Panc1 (cell line): Measurements from ENCODE around the gene TMEM120B. TPM values are rescaled to one million over a fixed set of nuclear protein-coding genes. Genes with fewer than 3 reads are reported as not detected.

Experiments used
- ATAC-seq: fragments of 200-7000 bp; cut with Tn5 transposase; 2 replicates; pipeline ENCODE4 v1.9.1; 2020; ENCODE audit warnings: mild to moderate bottlenecking, moderate library complexity
- BruUV-seq: library from RNA; stranded (reverse); fragments of 400-500 nt; replicated peaks from 2 replicates; lab custom pipeline; 2021; lab: Mats Ljungman, UMichigan
- CTCF ChIA-PET: fragments of 300-600 bp; sonication (Branson Sonifier 250); formaldehyde crosslinking; loops from one replicate; lab custom pipeline; 2022; ENCODE audit warnings: antibody characterized with exemption; lab: Charles Lee
- POLR2A ChIA-PET: fragments of 300-600 bp; sonication (Branson Sonifier 250); formaldehyde crosslinking; loops from one replicate; lab custom pipeline; 2022; ENCODE audit warnings: antibody characterized with exemption; lab: Charles Lee
- DNase-seq: peaks from one replicate; pipeline ENCODE4 v3.0.0-alpha.2; 2010; ENCODE audit warnings: low read depth, low spot score
- H3K27ac ChIP-seq: 2 replicates; pipeline ENCODE4 v1.5.1; 2011; ENCODE audit warnings: mild to moderate bottlenecking, low read length, inconsistent platforms
- H3K27me3 ChIP-seq: fragments of 200-500 bp; sonication (Bioruptor generic); 2 replicates; pipeline ENCODE4 v1.6.0; 2014; ENCODE audit warnings: low read length, inconsistent platforms; ENCODE audit not compliant: control insufficient read depth, insufficient read depth
- H3K36me3 ChIP-seq: fragments of 200-500 bp; sonication (Bioruptor generic); 2 replicates; pipeline ENCODE4 v1.5.1; 2014; ENCODE audit warnings: inconsistent platforms, mild to moderate bottlenecking, low read length, moderate library complexity; ENCODE audit not compliant: control insufficient read depth, insufficient read depth
- H3K4me1 ChIP-seq: 2 replicates; pipeline ENCODE4 v1.5.1; 2011; ENCODE audit warnings: inconsistent platforms, mild to moderate bottlenecking, low read length, moderate library complexity; ENCODE audit not compliant: control insufficient read depth, insufficient read depth
- H3K4me3 ChIP-seq, 2 experiments: 2 replicates each; pipeline ENCODE4 v1.5.1; 2011 to 2012; ENCODE audit warnings: low read depth in 2 of 2, low read length in 2 of 2, mild to moderate bottlenecking in 2 of 2, inconsistent platforms in 1 of 2, moderate library complexity in 1 of 2
- H3K9me3 ChIP-seq: fragments of 200-500 bp; sonication (Bioruptor generic); 2 replicates; pipeline ENCODE4 v1.5.1; 2014; ENCODE audit warnings: low read depth, mild to moderate bottlenecking, inconsistent platforms, low read length, moderate library complexity; ENCODE audit not compliant: control insufficient read depth, insufficient read depth
- POLR2AphosphoS5 ChIP-seq: IDR thresholded peaks from 2 replicates; pipeline ENCODE4 v1.6.1; 2012; ENCODE audit warnings: mild to moderate bottlenecking, low read depth, low read length, moderate library complexity
- REST ChIP-seq, 2 experiments: IDR thresholded peaks; 2 replicates each; pipeline ENCODE4 v1.6.1; 2011 to 2012; ENCODE audit warnings: low read depth in 2 of 2, control low read depth in 1 of 2, low read length in 1 of 2, mild to moderate bottlenecking in 1 of 2, moderate library complexity in 1 of 2; ENCODE audit not compliant: insufficient read depth in 1 of 2
- SIN3A ChIP-seq: IDR thresholded peaks from 2 replicates; pipeline ENCODE4 v1.6.1; 2012; ENCODE audit warnings: low read depth, mild to moderate bottlenecking, low read length, moderate library complexity, borderline replicate concordance; ENCODE audit not compliant: insufficient read depth
- TCF7L2 ChIP-seq: IDR thresholded peaks from 2 replicates; pipeline ENCODE4 v1.6.1; 2011; ENCODE audit warnings: mild to moderate bottlenecking, low read depth, low read length, inconsistent platforms
- in situ Hi-C: cut with HindIII; loops from 2 replicates; pipeline ENCODE4 v1.10.0; 2016; ENCODE audit warnings: low sequenced_read_pairs, low pct_unique_long_range_greater_than_20kb
- intact Hi-C: fragments of 100-400 bp; cut with micrococcal nuclease; formaldehyde crosslinking; loops from one replicate; pipeline ENCODE4 v1.10.0; 2022; ENCODE audit not compliant: unreplicated experiment
- total RNA-seq: library from RNA; stranded (reverse); gene quantifications from one replicate; pipeline ENCODE4 v1.2.1, GENCODE V29; 2021; ENCODE audit not compliant: unreplicated experiment
- TF ChIP-seq, protein P1 (sequence below): fragments of 450-650 bp; IDR thresholded peaks from 2 replicates; pipeline ENCODE4 v1.5.1; 2017; ENCODE audit warnings: mild to moderate bottlenecking

The TMEM120B gene
- total RNA-seq, 1 experiment from 2014 or later, result 22.3 TPM

DNA sequence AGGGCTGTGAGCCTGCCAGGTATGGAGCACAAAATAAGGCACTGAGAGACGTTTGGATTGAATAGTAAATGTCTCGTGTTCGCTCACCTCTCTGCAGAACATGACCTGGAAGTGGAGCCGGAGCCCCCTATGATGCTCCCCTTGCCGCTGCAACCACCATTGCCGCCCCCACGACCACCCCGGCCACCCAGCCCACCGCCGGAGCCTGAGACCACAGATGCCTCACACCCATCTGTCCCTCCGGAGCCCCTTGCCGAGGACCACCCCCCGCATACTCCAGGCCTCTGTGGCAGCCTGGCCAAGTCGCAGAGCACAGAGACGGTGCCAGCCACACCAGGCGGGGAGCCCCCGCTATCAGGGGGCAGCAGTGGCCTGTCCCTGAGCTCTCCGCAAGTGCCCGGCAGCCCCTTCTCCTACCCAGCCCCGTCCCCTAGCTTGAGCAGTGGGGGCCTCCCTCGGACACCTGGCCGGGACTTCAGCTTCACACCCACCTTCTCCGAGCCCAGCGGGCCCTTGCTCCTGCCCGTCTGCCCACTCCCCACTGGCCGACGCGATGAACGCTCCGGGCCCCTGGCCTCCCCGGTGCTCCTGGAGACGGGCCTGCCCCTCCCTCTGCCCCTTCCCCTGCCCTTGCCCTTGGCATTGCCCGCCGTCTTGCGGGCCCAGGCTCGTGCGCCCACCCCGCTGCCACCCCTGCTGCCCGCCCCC lies 110.0 kb downstream of the TMEM120B start:
- CTCF ChIA-PET, result no interaction called here
- no peaks in the 10 kb centered on the region for H3K27me3 ChIP-seq
- H3K4me3 ChIP-seq, result no peak overlapping the region
- intact Hi-C loops (no loop called here), in situ Hi-C loops (no loop called here)
- H3K4me1 ChIP-seq, result no peaks in the 10 kb centered on the region
- no peaks in the 10 kb centered on the region for H3K9me3 ChIP-seq
- no peak for ATAC-seq
- no peak for DNase-seq
- H3K36me3 ChIP-seq, result peaks cover 6% of the 10 kb centered on the region
- no peak overlapping the region for H3K27ac ChIP-seq
- no peak for TF ChIP-seq REST (IDR thresholded peaks at IDR 0.05; ENCODE audit: insufficient read depth in 1 of 2, low read depth in 2 of 2, low read length in 1 of 2)
- no peak for TF ChIP-seq TCF7L2
- TF ChIP-seq, protein P1, sequence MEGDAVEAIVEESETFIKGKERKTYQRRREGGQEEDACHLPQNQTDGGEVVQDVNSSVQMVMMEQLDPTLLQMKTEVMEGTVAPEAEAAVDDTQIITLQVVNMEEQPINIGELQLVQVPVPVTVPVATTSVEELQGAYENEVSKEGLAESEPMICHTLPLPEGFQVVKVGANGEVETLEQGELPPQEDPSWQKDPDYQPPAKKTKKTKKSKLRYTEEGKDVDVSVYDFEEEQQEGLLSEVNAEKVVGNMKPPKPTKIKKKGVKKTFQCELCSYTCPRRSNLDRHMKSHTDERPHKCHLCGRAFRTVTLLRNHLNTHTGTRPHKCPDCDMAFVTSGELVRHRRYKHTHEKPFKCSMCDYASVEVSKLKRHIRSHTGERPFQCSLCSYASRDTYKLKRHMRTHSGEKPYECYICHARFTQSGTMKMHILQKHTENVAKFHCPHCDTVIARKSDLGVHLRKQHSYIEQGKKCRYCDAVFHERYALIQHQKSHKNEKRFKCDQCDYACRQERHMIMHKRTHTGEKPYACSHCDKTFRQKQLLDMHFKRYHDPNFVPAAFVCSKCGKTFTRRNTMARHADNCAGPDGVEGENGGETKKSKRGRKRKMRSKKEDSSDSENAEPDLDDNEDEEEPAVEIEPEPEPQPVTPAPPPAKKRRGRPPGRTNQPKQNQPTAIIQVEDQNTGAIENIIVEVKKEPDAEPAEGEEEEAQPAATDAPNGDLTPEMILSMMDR, result no peak
- BruUV-seq, result no TSS peak
- POLR2A ChIA-PET, result no interaction called here

DNA sequence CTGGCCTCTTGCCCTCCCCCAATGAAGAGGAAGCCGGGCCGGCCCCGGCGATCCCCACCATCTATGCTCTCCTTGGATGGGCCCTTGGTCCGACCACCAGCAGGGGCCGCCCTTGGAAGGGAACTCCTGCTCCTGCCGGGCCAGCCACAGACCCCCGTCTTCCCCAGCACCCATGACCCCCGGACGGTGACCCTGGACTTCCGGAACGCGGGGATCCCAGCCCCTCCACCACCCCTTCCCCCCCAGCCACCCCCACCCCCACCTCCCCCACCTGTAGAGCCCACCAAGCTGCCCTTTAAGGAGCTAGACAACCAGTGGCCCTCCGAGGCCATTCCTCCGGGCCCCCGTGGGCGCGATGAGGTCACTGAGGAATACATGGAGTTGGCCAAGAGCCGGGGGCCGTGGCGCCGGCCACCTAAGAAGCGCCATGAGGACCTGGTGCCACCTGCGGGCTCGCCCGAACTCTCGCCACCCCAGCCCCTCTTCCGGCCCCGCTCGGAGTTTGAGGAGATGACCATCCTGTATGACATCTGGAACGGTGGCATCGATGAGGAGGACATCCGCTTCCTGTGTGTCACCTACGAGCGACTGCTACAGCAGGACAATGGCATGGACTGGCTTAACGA lies 110.7 kb downstream of the TMEM120B start:
- BruUV-seq, result no TSS peak
- no peak for DNase-seq
- ChIA-PET POLR2A (interaction anchor here (0.5 kb wide), 1 partner anchor 28 kb away, joined by 4 read pairs; no protein-coding TSS in a partner anchor), CTCF (no interaction called here)
- Histone ChIP-seq H3K9me3 (no peaks in the 10 kb centered on the region), H3K4me1 (no peaks in the 10 kb centered on the region), H3K27ac (no peak overlapping the region), H3K27me3 (no peaks in the 10 kb centered on the region), H3K4me3 (no peak overlapping the region), H3K36me3 (peaks cover 2% of the 10 kb centered on the region)
- ATAC-seq, result no peak
- in situ Hi-C loops (no loop called here), intact Hi-C loops (no loop called here)
- no peak for TF ChIP-seq SIN3A
- no peak for TF ChIP-seq REST (IDR thresholded peaks at IDR 0.05; ENCODE audit: insufficient read depth in 1 of 2, low read depth in 2 of 2, low read length in 1 of 2)
- no peak for TF ChIP-seq TCF7L2
- TF ChIP-seq, protein P1, result no peak; the same call in 1 of the 2 replicates
- TF ChIP-seq POLR2AphosphoS5, result no peak
